Measurements from ENCODE around the gene BTRC.

The BTRC gene

DNA sequence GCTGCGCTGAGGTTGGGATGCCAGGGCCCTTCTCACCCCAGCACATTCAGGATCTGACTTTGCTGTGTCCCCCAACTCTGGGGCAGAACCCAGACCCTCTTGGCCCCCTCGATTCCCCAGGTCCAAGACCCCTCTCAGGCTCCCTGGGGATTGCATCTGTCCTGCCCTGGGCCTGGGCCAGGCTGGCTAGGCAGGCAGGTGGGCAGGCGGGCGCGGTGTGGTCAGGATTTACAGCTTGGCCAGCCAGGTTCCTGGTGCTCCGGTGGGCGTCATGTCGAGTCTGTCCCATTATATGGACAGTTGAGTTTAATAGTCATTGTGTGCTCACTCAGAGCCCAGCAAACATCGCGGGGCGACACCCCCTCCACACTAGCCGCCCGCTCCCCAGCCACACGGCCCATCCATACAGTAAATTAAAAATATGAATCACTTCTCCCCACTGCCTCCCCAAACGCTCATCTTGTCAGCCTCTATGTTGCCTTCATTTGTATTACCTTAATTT is 210.6 kb downstream of the BTRC start:
- DNase-seq (ENCODE audit: extremely low read depth in 1 of 2, low read depth in 1 of 2): no peak

DNA sequence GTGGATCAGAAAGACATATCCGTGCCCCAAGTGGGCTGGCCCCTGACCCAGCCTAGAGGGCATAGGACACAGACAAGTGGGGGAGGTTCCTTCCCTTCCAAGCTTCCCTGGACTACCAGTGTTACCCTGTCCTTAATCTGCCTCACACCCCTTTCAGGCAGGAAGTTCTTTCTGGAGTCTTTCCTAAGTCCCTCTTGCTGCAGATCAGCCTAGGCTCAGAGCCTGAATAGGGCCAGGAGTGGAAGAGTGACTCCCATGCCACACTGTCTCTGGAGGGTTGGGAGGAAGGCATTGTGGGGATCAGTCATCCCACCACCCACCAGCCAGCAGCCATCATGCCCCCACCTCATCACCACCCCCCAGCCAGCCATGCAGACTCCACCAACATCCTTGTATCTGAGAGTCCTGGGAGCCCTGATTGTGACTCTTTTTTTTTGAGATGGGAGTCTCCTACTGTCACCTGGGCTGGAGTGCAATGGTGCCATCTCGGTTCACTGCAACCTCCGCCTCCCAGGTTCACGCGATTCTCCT is 211.5 kb downstream of the BTRC start:
- no peak for DNase-seq (ENCODE audit: extremely low read depth in 1 of 2, low read depth in 1 of 2)

DNA sequence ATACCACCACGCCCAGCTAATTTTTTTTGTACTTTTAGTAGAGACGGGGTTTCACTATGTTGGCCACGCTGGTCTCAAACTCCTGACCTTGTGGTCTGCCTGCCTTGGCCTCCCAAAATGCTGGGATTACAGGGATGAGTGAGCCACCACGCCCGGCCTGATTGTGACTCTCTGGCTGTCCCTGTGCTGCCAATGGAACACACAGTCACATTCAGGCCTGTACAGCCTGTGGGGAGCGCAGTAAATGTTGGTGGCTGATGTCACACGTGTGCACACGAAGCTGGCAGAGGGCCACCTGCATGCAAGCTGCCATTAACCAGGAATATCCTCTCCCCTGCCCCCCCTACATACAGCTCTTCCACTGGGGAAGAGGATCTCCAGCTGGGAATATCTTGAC is 212.0 kb downstream of the BTRC start:
- no peak for DNase-seq (ENCODE audit: extremely low read depth in 1 of 2, low read depth in 1 of 2)

DNA sequence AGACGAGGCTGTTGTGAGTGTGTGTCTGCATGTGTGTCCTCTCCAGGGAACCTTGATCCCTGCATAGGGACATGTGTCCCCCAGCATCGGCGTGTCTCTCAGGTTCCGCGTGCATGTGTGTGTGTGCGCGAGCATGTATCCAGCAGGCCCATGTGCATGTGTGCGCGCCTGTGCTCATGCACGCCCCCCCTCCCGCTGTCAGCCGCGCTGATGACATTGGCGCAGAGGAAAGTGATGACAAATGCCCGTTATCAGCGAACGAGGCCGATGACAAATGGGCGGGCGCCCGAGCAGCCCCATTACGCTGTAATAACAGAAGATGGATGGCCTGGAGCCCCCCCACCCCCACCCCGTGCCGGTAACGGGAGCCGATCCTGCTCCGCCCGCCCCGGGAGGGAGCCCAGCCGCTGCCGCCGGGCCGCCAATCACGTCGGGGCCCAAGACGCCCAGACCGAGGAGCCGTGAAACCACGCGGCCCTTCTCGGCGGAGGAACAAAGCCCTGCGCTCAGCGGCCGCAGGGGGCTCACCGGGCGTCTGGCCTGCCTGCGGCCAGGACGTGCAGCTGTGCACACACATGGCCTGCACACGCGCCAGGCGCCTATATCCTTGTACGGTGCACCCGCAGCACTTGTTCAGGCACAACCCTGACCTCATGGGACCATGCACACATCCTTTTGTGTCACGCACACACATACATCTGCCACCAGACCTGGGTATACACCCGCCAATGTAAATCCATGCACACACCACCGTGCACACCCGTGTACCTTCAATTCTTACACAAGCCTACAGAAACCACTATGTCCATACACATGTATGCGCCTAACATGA is 212.6 kb downstream of the BTRC start:
- DNase-seq (ENCODE audit: extremely low read depth in 1 of 2, low read depth in 1 of 2): no peak

DNA sequence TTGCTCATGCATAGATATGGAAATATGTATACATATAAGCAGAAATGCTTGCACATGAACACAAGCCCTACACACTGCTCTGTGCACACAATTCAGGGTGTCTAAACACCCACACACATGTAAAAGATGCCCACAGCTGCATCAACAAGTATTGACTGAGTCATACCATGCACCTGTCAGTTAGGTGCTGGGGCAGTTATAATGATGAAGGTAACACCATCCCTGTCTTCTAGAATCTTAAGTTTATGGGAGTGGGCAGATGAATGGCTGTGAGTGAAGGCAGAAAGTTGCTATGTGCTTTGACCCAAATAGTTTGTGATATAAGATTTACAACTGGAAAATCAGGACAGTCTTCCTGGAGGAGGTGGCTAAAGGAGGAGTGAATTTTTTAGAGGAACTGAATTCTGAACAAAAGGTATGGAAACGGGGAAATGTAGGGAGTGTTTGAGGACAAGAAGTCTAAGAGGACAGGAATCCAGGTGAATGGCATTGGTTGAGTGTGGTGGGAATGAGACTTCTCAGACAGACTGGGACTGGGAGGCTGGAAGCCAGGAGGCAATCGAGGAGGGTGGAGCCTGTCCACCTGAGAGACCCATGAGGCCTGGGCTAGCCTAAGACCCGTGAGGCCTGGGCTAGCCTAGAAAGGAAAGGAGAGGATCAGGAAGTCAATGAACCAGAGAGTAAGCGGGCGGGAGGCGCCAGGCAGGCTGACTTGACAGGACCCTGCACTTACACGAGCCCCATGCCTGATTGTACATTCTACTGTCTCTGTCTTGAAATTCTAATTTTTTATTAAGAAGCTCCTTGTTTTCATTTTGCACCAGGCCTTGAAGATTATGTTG is 213.4 kb downstream of the BTRC start:
- no peak for DNase-seq (ENCODE audit: extremely low read depth in 1 of 2, low read depth in 1 of 2)

DNA sequence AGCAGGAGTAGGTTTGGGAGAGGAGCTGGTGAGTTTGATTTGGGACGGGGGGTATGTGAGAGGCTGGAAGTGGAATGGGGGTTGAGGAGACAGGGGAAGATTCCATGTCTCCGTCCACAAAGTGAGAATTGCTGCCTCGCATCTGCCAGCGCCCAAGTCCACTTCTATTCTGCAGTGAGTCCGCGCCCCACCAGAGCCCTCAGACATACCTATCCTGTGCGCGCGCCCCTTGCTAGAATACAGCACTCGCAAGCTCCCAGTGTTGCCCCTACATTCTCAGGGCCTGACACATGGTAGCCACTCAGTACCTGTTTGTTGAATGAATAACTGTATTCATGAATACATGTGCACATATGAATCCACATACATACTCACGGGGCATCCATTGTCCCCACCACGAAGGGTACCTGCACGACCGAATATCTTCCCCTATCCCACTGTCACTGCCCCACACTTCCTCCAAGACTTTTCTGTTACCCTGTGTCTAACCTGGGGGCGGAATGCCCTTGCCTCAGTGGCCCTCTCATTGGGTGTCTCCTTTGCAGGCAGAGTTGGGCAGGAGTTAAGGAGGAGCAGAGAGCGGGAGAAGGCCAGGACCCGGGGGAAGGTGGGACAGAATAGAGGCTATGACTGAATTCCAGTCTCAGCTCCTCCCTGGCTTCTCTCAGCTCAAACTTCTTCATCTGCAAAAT is 214.2 kb downstream of the BTRC start:
- no peak for DNase-seq (ENCODE audit: extremely low read depth in 1 of 2, low read depth in 1 of 2)

DNA sequence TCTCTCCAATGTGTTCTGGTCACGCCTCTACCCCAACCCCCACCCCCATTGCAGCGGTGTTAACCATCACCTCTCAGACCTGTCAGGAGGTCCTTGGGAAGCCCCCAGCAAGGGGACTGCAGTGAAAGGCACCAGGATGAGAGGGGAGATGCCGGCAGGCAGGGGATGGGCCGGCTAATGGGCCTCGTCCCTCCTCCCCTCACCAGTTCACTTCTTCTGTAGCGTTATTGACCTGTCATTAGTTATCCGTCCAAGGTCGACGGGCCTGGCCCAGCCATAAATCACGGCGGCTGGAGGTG is 215.3 kb downstream of the BTRC start:
- DNase-seq (ENCODE audit: extremely low read depth in 1 of 2, low read depth in 1 of 2): no peak

DNA sequence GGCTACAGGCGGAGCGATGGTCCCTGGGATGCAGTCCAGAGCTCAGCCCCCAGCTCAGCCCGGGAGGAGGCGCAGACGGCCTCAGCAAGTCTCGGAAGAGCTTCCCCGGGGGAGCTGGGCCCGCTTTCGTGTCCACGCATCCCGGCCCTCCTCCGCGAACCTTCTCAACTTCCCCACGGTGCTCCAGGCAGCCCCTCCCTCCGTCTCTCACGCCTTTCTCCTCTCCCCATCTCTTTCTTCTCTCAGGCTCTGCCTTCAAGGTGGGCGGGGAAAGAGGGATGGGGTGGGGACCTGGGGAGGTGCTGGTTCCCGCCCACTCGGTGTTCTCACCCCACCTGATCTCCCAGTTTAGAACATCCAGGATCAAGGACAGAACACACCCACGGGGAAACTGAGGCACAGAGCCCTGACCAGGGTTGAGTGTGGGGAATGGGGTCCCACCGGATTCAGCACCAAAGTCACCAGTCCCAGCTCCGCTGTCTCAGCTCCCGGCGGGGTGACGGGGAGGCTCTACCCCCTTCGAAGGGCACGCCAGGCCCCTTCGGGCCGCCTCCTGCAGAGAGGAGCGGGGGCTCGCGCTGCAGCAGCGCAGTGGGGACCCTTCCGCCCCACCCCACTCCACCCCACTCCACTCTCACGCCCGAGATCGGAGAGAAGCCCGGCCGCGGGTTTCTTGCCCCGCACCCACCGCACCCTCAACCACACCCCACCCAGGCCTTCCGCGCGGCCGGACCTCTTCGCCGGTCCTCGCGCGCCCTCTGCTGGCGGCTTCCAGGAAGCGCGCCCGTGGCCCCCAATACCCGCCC is 215.9 kb downstream of the BTRC start:
- peak; percentile 50 to 76 for DNase-seq (ENCODE audit: extremely low read depth in 1 of 2, low read depth in 1 of 2)

DNA sequence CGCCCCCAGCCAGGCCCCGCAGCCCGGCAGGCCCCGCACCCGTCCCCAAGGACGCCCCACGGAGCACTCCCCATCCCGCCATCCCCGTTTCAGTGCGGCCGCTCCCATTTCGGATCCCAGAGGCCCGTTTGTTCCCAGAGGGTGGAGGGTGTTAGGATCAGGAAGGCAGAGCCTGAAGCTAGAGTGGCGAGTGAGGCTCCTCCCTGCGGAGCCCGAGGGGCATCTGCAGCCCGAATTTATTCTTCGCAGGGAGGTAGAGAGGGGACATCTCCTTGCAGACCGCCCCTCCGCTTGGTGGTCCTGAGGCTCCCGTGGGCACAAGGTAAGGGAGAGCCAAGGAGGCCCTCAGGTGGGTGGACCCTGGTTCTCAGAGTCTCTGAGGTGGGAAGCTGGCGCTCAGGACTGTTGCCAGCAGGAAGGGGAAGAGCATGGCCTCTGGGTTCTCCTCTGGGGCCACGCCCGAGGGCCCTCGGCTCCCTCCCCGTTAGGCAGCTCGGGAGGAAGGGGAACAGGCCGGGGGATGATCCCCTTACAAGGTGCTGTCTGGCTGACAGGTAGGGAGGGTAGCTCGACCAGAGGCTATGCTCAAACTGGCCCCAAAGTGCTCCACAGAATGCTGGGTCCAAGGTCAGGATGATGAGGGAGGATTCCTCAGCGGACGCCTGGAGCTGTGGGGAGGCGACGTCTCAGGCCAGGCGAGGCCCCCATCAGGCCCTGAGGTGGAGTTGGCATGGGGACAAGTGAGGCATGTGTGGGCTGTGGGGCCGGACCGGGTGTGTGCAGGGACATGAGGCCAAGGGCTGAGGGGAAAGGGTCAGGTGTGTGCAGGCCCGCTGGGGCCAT is 216.7 kb downstream of the BTRC start:
- DNase-seq (ENCODE audit: extremely low read depth in 1 of 2, low read depth in 1 of 2): no peak

DNA sequence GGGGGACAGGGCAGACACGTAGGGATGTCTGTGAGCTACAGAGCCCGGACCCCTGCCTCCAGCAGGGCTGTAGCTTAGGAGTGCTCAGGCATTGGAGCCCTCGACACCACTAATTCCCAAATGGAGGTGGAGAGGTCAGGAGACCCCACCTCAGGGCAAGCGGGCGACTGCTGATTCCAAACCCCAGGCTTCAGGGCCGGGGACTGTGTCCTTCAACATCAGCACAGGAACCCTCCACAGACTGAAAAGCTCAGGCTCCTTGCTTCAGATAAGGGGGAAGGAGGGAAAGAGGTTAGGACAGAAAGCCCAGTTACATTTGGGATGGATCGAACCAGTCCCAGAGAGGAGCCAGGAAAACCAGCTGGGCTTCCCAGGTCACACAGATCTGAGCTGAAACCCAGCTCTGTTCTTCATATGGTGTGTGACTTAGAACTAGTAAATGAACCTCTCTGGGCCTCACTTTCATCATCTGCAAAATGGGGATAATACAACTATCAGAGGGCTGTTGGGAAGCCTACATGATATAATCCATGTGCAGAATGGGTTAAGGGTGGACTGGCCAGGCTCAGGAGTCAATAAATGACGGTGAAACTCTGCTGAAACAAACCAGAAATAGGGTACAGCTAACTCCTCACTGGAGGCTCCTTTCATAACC is 217.4 kb downstream of the BTRC start:
- DNase-seq (ENCODE audit: extremely low read depth in 1 of 2, low read depth in 1 of 2): no peak

DNA sequence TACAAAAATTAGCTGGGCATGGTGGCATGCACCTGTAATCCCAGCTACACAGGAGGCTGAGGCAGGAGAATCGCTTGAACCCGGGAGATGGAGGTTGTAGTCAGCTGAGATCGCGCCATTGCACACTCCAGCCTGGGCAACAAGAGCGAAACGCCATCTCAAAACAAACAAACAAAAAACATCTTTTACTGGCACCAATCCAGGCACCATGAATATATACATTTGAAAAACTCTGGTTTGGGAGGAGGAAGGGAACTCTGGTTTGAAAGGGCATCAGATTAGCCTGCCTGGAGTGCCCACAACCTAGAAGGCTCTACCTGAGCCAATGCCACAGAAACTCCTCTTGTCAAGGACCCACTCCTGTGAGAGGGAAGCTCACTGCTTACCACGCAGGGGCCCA is 218.2 kb downstream of the BTRC start:
- no peak for DNase-seq (ENCODE audit: extremely low read depth in 1 of 2, low read depth in 1 of 2)

DNA sequence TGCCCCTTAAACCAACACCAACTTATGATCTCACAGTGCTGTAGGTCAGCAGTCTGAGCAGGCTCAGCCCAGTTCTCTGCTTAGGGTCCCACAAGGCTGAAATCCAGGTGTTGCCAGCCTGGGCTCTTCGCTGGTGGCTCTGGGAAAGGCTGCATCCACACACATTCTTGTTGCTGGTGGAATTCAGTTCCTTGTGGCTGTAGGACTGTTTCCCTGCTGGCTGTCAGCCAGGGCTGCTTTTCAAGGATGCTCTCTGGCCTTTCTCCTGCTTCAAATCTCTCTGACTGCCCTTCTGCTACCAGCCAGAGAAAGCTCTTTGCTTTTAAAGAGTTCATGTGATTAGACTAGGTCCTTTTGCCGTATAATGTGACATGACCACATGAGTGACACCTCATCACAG is 218.8 kb downstream of the BTRC start:
- no peak for DNase-seq (ENCODE audit: extremely low read depth in 1 of 2, low read depth in 1 of 2)

DNA sequence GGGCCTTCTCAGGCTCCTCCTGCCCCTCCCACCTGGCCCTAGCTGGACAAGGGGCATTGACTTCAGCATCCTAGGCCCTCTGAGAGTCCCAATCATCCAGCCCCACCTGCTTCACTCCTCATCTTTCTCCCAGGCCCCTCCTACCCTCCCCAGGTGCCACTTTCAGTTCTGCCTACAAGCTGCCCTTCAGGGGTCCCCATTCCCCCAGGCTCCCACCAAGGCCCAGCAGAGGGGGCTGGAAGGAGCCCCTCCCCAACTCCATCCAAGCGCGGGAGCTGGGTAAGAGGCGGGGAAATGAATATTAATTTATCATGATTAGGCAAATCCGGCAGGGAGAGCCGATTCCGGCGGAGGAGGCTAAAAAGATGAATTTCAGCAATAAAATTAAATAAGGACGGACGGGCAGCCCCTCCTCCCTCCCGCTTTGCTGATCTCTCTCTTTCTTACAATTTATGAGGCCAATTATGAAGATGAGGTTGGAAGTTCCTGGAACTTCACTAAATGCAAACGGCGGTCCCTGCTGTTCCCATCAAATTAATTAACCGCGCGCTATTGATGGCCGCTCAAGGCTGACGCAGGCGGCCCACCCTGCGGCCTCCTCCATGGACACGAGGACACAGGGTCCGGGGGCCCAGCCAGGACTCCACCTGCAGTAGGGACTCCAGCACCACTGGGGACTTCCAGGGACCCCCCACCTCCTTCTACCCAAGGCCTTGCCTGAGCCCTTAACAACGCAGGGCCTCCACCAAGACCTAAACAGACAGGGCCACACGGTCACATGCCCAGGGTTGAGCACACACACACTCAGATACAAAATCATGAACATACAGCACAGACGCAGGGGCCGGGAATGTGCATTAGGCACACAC is 220.2 kb downstream of the BTRC start:
- no peak for DNase-seq (ENCODE audit: extremely low read depth in 1 of 2, low read depth in 1 of 2)

DNA sequence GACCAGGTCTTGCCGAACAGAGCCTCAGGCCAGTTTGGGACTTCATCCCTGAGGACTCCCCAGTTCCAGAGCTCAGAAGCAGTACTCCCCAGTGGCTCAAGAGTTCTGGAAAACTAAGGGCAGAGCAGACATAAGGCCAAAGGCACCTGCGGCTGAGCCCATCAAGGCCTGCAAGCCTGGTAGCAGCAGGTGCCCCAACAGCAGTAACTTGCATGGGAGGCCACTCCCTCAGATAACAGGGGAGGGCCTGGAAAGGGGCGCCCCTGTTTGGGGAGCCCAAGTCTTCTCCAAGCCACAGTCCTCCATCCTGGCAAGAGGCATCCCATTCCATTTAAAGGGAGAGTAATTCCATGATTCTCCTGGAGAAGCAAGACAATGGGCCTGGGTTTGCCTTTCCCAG is 221.1 kb downstream of the BTRC start:
- no peak for DNase-seq (ENCODE audit: extremely low read depth in 1 of 2, low read depth in 1 of 2)

DNA sequence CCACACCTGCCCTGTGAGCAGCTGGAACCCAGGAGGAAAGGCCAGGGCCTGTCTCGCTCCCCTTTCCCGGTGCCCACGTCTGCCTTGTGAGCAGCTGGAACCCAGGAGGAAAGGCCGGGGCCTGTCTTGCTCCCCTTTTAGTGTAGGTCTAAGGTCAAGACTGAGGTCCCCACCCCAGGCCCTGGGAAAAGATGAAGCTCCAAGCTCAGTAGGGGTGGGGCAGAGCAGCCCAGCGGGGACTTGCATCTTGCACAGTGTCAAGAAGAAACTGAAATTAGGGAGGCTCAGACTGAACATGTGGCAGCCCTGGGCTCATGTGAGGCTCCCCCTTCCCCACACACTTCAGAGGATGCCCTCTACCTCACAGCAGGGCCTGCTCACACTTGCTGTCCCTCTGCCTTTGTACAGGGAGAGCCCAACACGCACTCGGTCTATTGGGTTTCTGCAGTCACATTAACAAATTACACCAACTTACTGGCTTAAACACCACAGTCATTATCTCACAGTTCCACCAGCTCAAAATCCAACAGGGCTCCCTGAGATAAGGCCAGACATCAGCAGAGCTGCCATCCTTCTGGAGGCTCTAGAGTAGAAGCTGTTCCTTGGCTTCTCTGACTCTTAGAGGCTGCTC is 221.7 kb downstream of the BTRC start:
- no peak for DNase-seq (ENCODE audit: extremely low read depth in 1 of 2, low read depth in 1 of 2)

DNA sequence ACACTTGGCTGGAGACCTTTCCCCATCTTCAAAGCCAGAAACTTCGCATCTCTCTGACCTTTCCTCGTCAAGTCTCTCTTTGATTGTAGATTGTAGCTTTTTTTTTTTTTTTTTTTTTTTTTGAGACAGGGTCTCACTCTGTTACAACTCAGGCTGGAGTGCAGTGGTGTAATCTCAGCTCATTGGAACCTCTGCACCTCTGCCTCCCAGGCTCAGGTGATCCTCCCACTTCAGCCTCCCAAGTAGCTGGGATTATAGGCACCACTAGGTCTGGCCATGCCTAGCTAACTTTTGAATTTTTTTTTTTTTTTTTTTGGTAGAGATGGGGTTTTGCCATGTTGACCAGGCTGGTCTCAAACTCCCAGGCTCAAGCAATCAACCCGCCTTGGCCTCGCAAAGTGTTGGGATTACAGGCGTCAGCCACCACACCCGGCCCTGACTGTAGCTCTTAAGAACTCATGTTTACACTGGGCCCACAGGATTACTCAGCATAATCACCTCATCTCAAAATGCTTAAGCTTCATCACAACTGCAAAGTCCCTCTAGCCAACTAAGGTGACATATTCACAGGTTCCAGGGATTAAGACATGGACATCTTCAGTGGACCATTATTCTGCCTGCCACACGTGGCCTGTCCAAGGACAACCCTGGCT is 222.4 kb downstream of the BTRC start:
- DNase-seq (ENCODE audit: extremely low read depth in 1 of 2, low read depth in 1 of 2): no peak
